CD4-positive, alpha-beta T cell (primary cell): ENCODE results near the gene INTS4. TPM values are rescaled to one million over a fixed set of nuclear protein-coding genes. Genes with fewer than 3 reads are reported as not detected.
"Not testable (repeated sequence)": the region's sequence is repeated elsewhere in the genome, so short reads cannot be mapped to it uniquely, and the experiment has no call there.

ENCODE experiments used
- ATAC-seq: fragments of 200-7000 bp; cut with Tn5 transposase; one replicate; pipeline ENCODE4 v1.10.0; 2022; ENCODE audit warnings: mild to moderate bottlenecking; ENCODE audit not compliant: poor library complexity
- CTCF ChIA-PET: fragments of 350-600 bp; sonication (Branson Sonifier 250); formaldehyde crosslinking; loops from one replicate; lab custom pipeline; 2021; ENCODE audit warnings: antibody characterized with exemption, inconsistent platforms; lab: Charles Lee
- POLR2A ChIA-PET: fragments of 350-600 bp; sonication (Branson Sonifier 250); formaldehyde crosslinking; loops from one replicate; lab custom pipeline; 2021; ENCODE audit warnings: antibody characterized with exemption, inconsistent platforms; lab: Charles Lee
- DNase-seq, 14 experiments: peaks; one replicate each; pipeline ENCODE4 v3.0.0-alpha.2; 2013 to 2020; ENCODE audit warnings: mixed read lengths in 2 of 14
- H3K27ac ChIP-seq, 2 donors: one replicate each; pipeline versions ENCODE4 v1.5.1 to v1.7.0; 2013; ENCODE audit warnings: low read length in 2 of 2, low read depth in 1 of 2, mild to moderate bottlenecking in 1 of 2
- H3K27me3 ChIP-seq, 2 experiments: 1 replicate in 1 of 2; 2 replicates in 1 of 2; pipeline versions ENCODE4 v1.6.1 to v1.7.0; 2013; ENCODE audit warnings: low read length in 2 of 2, control low read depth in 1 of 2, mild to moderate bottlenecking in 1 of 2, moderate library complexity in 1 of 2; ENCODE audit not compliant: insufficient read depth in 2 of 2, control insufficient read depth in 1 of 2
- H3K36me3 ChIP-seq: one replicate; pipeline ENCODE4 v1.6.1; 2013; ENCODE audit warnings: low read length, control low read depth; ENCODE audit not compliant: insufficient read depth
- H3K4me1 ChIP-seq: one replicate; pipeline ENCODE4 v1.6.1; 2013; ENCODE audit warnings: low read length, control low read depth; ENCODE audit not compliant: insufficient read depth
- H3K4me3 ChIP-seq: one replicate; pipeline ENCODE4 v1.5.1; 2013; ENCODE audit warnings: mild to moderate bottlenecking, low read length, moderate library complexity
- H3K9me3 ChIP-seq, 2 experiments: 1 replicate in 1 of 2; 2 replicates in 1 of 2; pipeline versions ENCODE4 v1.6.1 to v1.7.0; 2013; ENCODE audit warnings: low read length in 2 of 2, mild to moderate bottlenecking in 2 of 2, control low read depth in 1 of 2, moderate library complexity in 1 of 2; ENCODE audit not compliant: control insufficient read depth in 1 of 2, insufficient read depth in 1 of 2
- H3K27ac Mint-ChIP-seq: one replicate; pipeline ENCODE4 v1.8.0; 2020; ENCODE audit warnings: mixed read lengths
- H3K27me3 Mint-ChIP-seq: one replicate; pipeline ENCODE4 v1.8.0; 2021; ENCODE audit warnings: mixed read lengths
- H3K36me3 Mint-ChIP-seq: one replicate; pipeline ENCODE4 v1.8.0; 2021; ENCODE audit warnings: low read depth, mixed read lengths
- H3K4me1 Mint-ChIP-seq: one replicate; pipeline ENCODE4 v1.8.0; 2021; ENCODE audit warnings: low read depth, mixed read lengths
- H3K4me3 Mint-ChIP-seq: one replicate; pipeline ENCODE4 v1.8.0; 2020; ENCODE audit warnings: mild to moderate bottlenecking, mixed read lengths
- H3K9me3 Mint-ChIP-seq: one replicate; pipeline ENCODE4 v1.8.0; 2020; ENCODE audit warnings: mixed read lengths
- intact Hi-C, 2 experiments: fragments of 100-400 bp; cut with DNase I in 1 of 2; cut with micrococcal nuclease in 1 of 2; formaldehyde crosslinking; loops; one replicate each; pipeline versions ENCODE4 v1.15.1 to v1.9.0; 2023 to 2025; cut with DNase I, micrococcal nuclease
- total RNA-seq, 174 experiments: library from RNA in 2 of 174; stranded (reverse) in 2 of 174; gene quantifications; one replicate each; pipeline ENCODE4 v1.2.3 and lab custom pipeline; 2021 to 2026
- TF ChIP-seq, protein P1 (sequence below): fragments of 200-600 bp; IDR thresholded peaks from one replicate; pipeline ENCODE4 v1.8.0; 2022; ENCODE audit warnings: antibody characterized with exemption, mild to moderate bottlenecking

The INTS4 gene
- total RNA-seq, 2 experiments from 2014 or later = 46.5 to 49.2 TPM

DNA sequence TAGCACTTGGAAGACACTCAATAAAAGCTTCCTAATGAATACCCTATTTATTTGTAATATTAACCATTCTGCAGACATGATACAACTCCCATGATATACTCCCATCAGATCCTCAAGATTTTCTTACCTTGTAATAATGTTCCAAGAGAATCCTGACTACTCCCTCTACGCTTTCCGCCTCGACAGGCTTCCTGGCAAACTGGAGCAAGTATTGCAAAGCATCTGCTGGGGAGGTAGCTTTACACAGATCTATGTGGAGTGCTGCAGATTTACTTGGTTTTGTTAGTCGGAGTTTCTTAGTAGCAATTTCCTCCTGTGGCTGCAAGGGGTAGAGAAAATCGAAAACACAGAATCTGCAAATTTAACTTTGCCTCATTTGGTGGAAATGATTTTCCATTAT lies 3.5 kb downstream of the INTS4 start:
- ATAC-seq (no peak), DNase-seq (no peak)
- no peaks in the 10 kb centered on the region for H3K27me3 Mint-ChIP-seq
- peaks cover 52% of the 10 kb centered on the region for H3K4me1 Mint-ChIP-seq
- POLR2A ChIA-PET = no interaction called here
- no peak overlapping the region for H3K4me3 ChIP-seq
- H3K27ac ChIP-seq = no peak overlapping the region
- intact Hi-C loops = loop anchor here in 1 of 2 experiments (5.0 to 10.0 kb wide), 2 partner anchors 354 to 1606 kb away; partner anchors contain the start of genes CLNS1A, GVQW3 and THAP12
- no peak overlapping the region for H3K4me3 Mint-ChIP-seq
- no peak overlapping the region for H3K27ac Mint-ChIP-seq
- H3K36me3 Mint-ChIP-seq = peaks cover 48% of the 10 kb centered on the region
- H3K9me3 ChIP-seq = no peaks in the 10 kb centered on the region
- peaks cover 44% of the 10 kb centered on the region for H3K36me3 ChIP-seq
- TF ChIP-seq, protein P1, sequence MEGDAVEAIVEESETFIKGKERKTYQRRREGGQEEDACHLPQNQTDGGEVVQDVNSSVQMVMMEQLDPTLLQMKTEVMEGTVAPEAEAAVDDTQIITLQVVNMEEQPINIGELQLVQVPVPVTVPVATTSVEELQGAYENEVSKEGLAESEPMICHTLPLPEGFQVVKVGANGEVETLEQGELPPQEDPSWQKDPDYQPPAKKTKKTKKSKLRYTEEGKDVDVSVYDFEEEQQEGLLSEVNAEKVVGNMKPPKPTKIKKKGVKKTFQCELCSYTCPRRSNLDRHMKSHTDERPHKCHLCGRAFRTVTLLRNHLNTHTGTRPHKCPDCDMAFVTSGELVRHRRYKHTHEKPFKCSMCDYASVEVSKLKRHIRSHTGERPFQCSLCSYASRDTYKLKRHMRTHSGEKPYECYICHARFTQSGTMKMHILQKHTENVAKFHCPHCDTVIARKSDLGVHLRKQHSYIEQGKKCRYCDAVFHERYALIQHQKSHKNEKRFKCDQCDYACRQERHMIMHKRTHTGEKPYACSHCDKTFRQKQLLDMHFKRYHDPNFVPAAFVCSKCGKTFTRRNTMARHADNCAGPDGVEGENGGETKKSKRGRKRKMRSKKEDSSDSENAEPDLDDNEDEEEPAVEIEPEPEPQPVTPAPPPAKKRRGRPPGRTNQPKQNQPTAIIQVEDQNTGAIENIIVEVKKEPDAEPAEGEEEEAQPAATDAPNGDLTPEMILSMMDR = no peak
- no peaks in the 10 kb centered on the region for H3K27me3 ChIP-seq
- peaks cover 21% of the 10 kb centered on the region for H3K4me1 ChIP-seq
- CTCF ChIA-PET = no interaction called here
- no peaks in the 10 kb centered on the region for H3K9me3 Mint-ChIP-seq

GRCh38 chr11:77986456-77986855 lies 8.0 kb downstream of the INTS4 start:
- Mint-ChIP-seq H3K36me3 (peaks cover 81% of the 10 kb centered on the region), H3K4me1 (peaks cover 36% of the 10 kb centered on the region)
- H3K27me3 ChIP-seq, H3K9me3 ChIP-seq, ATAC-seq, H3K27me3 Mint-ChIP-seq, POLR2A ChIA-PET, H3K27ac Mint-ChIP-seq, H3K4me1 ChIP-seq, H3K9me3 Mint-ChIP-seq, CTCF ChIA-PET, H3K27ac ChIP-seq, H3K4me3 Mint-ChIP-seq, intact Hi-C loops, DNase-seq, H3K4me3 ChIP-seq: not testable (repeated sequence)
- H3K36me3 ChIP-seq = peaks cover 66% of the 10 kb centered on the region

- Mint-ChIP-seq H3K27ac (no peak overlapping the region), H3K36me3 (peaks cover 89% of the 10 kb centered on the region), H3K9me3 (no peaks in the 10 kb centered on the region), H3K4me3 (no peak overlapping the region), H3K27me3 (no peaks in the 10 kb centered on the region), H3K4me1 (peaks cover 21% of the 10 kb centered on the region)
- H3K27ac ChIP-seq = no peak overlapping the region
- intact Hi-C loops = no loop called here
- ATAC-seq (no peak), DNase-seq (no peak)
- H3K9me3 ChIP-seq = no peaks in the 10 kb centered on the region
- POLR2A ChIA-PET = no interaction called here
- H3K27me3 ChIP-seq = no peaks in the 10 kb centered on the region
- no peak overlapping the region for H3K4me3 ChIP-seq
- CTCF ChIA-PET = interaction anchor here (0.7 to 0.8 kb wide), 2 partner anchors 11 to 23 kb away, joined by 3 read pairs; no protein-coding TSS in a partner anchor
- no peaks in the 10 kb centered on the region for H3K4me1 ChIP-seq
- TF ChIP-seq, protein P1 = no peak
- H3K36me3 ChIP-seq = peaks cover 64% of the 10 kb centered on the region
Observed at GRCh38 chr11:77981346-77981947, 13.0 kb downstream of the INTS4 start.

DNA sequence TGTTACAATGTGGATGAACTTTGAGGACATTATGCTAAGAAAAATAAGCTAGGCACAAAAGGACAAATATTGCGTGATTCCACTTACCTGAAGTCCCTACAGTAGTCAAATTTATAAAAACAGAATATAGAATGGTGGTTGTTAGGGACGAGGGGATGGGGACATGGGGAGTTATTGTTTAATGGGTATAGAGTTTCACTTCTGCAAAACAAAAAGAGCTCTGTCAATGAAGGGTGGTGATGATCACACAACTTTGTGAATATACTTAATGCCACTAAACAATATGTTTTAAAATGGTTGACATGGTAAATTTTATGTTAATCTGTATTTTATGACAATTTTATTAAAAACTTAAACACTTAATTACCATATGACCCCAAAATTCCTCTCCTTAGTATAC lies 26.1 kb downstream of the INTS4 start:
- Mint-ChIP-seq H3K36me3 (peaks cover 64% of the 10 kb centered on the region), H3K4me3 (no peak overlapping the region), H3K27ac (no peak overlapping the region), H3K9me3 (no peaks in the 10 kb centered on the region), H3K4me1 (no peaks in the 10 kb centered on the region), H3K27me3 (no peaks in the 10 kb centered on the region)
- Histone ChIP-seq H3K36me3 (peaks cover 14% of the 10 kb centered on the region), H3K27ac (no peak overlapping the region), H3K4me3 (no peak overlapping the region), H3K4me1 (no peaks in the 10 kb centered on the region), H3K9me3 (no peaks in the 10 kb centered on the region), H3K27me3 (no peaks in the 10 kb centered on the region)
- ATAC-seq = no peak
- DNase-seq = no peak
- TF ChIP-seq, protein P1 = no peak
- CTCF ChIA-PET = interaction anchor here (0.5 kb wide), 1 partner anchor 604 kb away, joined by 3 read pairs; no protein-coding TSS in a partner anchor
- intact Hi-C loops = no loop called here
- POLR2A ChIA-PET = no interaction called here
